NCI-H345 treated with DMSO at 0.1 percent for 48 hours (cell line): ENCODE results near the gene C5orf34.
"Not testable (repeated sequence)": the region's sequence is repeated elsewhere in the genome, so short reads cannot be mapped to it uniquely, and the experiment has no call there.

Experiments used
- DNase-seq: peaks from one replicate; lab custom pipeline; 2025; ENCODE audit not compliant: unreplicated experiment; lab: John Stamatoyannopoulos, UW

The C5orf34 gene

GRCh38 chr5:43514816-43515677 is at the start of gene C5orf34:
Gene C5orf34, minus strand, starts transcription at chr5:43515148. Its CDS starts 5,809 bp downstream, at chr5:43509339.
- peak; percentile 93 for DNase-seq

- no peak for DNase-seq
Observed at GRCh38 chr5:43564289-43564850, 49.4 kb upstream of the C5orf34 start.

GRCh38 chr5:43563321-43563720 is 48.4 kb upstream of the C5orf34 start:
- DNase-seq, result no peak

- DNase-seq, result no peak
Observed at GRCh38 chr5:43561356-43561755, 46.4 kb upstream of the C5orf34 start.

- no peak for DNase-seq
Observed at GRCh38 chr5:43560128-43560527, 45.2 kb upstream of the C5orf34 start.

GRCh38 chr5:43556857-43557542 is 42.1 kb upstream of the C5orf34 start, which contains the start of gene PAIP1:
Gene PAIP1, minus strand, starts transcription at chr5:43557077. Its CDS starts 231 bp downstream, at chr5:43556846.
- peak; percentile 41 for DNase-seq

- not testable (repeated sequence) for DNase-seq
Observed at GRCh38 chr5:43556607-43556856, 41.6 kb upstream of the C5orf34 start.

- peak; percentile 46 for DNase-seq
Observed at GRCh38 chr5:43555895-43556606, 41.1 kb upstream of the C5orf34 start.

- DNase-seq, result no peak
Observed at GRCh38 chr5:43554497-43554896, 39.5 kb upstream of the C5orf34 start.

- DNase-seq, result no peak
Observed at GRCh38 chr5:43553381-43553780, 38.4 kb upstream of the C5orf34 start.

GRCh38 chr5:43551731-43552130 is 36.8 kb upstream of the C5orf34 start:
- no peak for DNase-seq

- not testable (repeated sequence) for DNase-seq
Observed at GRCh38 chr5:43549272-43549671, 34.3 kb upstream of the C5orf34 start.

- DNase-seq, result no peak
Observed at GRCh38 chr5:43548358-43548757, 33.4 kb upstream of the C5orf34 start.

- no peak for DNase-seq
Observed at GRCh38 chr5:43547532-43547931, 32.6 kb upstream of the C5orf34 start.

- no peak for DNase-seq
Observed at GRCh38 chr5:43543434-43543833, 28.5 kb upstream of the C5orf34 start.

GRCh38 chr5:43540746-43541145 is 25.8 kb upstream of the C5orf34 start:
- no peak for DNase-seq

GRCh38 chr5:43536972-43537371 is 22.0 kb upstream of the C5orf34 start:
- DNase-seq, result no peak

- no peak for DNase-seq
Observed at GRCh38 chr5:43533646-43534045, 18.7 kb upstream of the C5orf34 start.

GRCh38 chr5:43530648-43531047 is 15.7 kb upstream of the C5orf34 start:
- DNase-seq, result no peak

GRCh38 chr5:43523662-43524072 is 8.7 kb upstream of the C5orf34 start:
- no peak for DNase-seq

- no peak for DNase-seq
Observed at GRCh38 chr5:43520615-43521014, 5.7 kb upstream of the C5orf34 start.
